ENCODE data around the gene CCDC92B.

CCDC92B gene

DNA sequence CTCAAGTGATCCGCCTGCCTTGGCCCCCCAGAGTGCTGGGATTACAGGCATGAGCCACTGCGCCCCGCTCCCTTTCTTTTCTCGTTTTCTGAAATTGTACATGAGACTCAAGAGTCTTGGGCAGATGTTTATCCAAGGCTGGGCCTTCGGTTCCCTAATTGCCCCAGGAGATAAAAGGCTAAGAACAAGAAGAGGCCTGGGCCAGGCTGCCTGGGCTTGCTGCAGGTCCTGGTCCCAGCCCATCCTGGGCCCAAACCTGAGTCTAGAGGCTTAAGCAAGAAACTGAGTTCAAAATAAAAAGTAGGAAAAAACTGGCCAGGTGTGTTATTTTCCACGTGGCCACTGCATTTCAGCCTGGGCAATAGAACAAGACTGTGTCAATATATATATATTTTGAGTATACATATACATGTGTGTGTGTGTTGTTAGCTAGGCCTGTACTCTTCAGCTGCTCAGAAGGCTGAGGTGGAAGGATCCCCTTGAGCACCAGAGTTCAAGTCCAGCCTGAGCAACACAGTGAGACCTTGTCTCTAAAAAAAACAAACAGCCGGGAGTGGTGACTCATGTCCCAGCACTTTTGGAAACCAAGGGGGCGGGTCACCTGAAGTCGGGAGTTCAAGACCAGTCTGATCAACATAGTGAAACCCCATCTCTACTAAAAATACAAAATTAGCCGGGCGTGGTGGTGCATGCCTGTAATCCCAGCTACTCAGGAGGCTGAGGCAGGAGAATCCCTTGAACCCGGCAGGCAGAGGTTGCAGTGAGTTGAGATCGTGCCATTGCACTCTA lies 31.1 kb downstream of the CCDC92B start:
- no peak for DNase-seq

DNA sequence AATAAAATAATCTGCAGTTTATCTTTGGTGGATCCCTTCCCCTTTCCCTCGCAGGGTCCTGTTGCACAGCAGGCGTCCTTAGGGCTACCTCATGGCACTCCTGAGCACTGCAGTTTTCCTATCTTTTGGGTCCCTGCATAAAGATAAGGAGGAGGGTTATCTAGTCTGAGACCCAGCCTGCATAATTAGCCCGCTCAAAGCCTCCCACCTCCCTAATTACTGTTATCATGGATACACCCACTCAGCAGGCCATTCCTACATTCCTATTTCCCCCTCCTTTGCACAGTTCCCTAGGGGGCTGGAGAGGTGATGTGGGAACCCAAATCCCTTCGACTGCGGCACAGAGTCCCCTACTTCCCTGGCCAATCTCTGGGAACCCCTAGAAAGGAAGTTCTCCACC lies 32.8 kb downstream of the CCDC92B start:
- DNase-seq: no peak

DNA sequence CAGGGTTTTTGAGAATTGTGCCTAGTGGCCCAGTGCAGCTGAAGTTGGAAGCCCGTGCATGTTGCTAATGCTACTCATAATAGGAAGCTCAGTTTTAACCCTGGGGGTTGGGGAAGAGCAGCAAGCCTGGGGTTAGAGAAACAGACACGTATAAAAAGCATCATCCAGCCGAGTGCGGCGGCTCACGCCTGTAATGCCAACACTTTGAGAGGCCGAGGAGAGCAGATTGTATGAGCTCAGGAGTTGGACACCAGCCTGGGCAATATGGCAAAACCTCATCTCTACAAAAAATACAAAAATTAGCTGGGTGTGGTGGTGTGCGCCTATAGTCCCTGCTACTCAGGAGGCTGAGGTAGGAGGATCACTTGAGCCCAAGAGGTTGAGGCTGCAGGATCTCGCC lies 35.6 kb downstream of the CCDC92B start:
- no peak for DNase-seq

DNA sequence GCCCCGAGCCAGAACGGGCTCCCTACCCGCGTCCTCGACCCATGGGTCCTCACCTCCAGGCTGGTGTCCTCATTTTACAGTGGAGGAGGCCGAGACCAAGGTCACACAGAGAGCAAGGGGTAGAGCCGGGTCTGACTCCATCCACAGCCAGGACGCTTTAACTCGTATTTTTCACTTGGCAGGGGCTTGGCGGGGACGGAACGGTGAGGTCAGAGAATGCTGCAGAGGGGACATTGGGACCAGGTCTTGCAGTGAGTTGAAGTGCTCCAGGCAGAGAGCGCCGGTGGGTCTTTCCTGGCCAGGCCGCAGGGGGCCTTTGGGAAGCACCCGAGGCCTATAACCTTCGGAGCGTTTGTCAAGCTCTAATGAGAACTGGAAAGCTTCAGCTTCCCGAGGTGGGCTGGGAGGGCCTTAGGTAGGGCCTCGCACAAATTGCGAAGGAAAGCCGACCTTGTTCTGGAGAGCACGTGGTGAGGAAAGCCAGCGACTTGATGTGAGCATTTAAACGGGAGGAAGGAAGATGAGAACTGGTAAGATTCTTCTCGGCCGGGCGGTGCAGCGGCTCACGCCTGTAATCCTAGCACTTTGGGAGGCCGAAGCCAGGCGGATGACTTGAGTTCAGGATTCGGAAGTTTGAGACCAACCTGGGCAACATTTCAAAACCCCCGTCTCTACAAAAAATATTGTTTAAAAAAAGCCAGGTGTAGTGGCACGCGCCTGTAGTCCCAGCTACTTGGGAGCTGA lies 37.0 kb downstream of the CCDC92B start:
- no peak for DNase-seq

DNA sequence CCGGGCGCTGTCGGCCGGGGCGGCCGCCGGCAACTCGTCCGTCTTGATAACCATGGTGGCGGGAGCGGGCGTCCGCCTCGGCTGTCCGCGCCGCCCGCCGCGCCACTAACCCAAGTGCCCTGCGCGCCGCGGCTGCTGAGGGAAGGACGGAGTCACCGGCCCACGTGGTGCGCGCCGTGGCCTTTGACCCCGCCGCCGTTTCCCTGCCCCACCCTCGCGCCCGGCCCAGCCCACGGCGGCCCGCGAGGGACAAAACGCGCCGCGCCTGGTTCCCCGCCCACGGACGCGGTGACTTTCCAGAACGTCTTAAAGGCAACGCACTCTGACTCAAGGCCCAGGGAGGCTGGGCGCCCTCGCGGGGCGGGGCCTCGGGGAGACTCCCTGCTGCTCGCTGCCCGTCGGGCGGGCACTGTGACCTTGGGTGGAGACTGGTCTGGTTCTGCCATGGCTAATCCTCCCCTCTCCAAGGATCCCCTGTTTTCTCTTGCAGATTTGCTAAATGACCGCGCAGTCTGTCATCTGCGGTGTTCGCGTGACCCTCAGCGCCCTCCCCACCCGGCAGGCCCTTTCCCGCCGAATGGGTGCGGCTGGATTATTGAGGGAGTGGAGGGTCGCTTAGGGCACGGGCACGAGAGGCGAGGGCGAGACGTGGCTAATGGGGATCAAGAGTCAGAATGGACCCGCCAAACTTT lies 37.7 kb downstream of the CCDC92B start, which contains the start of gene CLUH:
TSS of gene CLUH (minus strand) at position 157 of the 692 bp plus-strand sequence. CDS start at position 54, 103 bp downstream.
- peak; percentile 95 to 96 for DNase-seq

DNA sequence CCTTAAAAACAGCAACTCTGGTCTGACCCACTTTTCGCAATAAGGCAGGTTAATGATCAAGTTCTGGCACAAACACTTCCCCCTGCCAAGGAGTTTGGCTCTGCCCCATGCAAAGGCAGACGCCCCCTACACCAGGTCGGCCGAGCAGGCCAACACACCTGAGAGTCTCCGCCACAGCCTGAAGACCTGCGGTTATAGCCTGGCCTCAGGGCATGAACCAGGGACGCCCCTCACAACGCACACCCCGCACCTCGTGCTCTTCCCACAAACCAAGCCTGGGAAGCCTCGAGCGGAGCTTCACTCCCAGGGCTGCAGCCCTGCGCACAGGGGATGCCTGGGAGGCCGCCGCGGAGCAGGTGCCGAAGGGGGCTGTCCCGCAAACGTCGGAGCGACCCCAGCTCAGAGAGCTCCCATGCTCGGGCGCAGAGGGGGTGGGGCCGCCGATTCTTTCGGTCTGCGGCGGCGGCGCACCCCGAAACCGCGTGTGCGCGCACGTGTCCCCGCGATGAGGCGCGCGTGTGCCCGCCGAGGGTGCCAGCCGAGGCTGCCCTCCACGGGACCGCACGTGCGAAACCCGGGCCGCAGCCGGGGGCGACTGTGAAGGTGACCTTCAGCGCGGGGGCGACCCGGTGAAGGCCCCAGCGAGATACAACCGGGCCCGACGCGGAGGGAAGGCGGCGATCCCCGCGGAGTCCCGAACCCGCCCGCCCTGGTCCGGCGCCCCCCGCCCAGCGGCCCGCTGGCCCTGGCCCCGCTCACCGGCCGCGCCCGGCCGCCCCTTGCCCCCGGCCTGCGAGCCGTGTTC lies 38.4 kb downstream of the CCDC92B start:
- DNase-seq: peak; percentile 21 to 22

DNA sequence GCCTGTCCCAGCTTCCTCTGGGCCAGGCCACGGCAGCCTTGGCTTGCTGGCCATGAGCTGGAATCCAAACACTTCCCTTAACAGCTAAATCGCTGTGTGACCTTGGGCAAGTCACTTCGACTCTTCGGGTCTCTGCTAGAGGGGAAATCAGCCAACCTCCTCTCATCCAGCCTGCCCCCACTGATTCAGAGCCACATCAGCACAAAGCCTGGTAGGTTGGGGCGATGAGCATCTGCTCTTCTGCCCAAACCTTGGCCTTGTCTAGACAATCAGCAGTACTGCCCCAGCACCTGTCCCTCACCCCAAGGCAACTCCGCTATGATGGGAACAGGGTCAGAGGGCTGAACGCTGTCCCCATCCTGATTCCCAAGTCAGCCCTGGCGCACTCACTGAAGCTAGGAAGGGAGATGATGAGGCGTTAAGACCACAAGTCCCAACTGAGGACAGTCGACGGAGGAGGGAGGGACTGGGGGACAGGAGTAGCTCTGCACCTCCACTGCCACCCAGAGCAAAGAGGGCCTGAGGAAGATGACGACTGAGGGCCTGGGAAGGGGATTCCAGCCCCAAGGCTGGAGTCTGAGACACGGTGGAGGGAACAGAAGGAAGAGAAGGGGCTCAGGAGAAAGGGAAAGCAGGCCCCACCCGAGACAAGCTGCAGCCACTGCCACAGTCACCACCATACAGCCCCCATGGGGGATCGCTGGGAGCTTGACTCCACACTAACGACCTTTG lies 39.2 kb downstream of the CCDC92B start:
- DNase-seq: no peak

DNA sequence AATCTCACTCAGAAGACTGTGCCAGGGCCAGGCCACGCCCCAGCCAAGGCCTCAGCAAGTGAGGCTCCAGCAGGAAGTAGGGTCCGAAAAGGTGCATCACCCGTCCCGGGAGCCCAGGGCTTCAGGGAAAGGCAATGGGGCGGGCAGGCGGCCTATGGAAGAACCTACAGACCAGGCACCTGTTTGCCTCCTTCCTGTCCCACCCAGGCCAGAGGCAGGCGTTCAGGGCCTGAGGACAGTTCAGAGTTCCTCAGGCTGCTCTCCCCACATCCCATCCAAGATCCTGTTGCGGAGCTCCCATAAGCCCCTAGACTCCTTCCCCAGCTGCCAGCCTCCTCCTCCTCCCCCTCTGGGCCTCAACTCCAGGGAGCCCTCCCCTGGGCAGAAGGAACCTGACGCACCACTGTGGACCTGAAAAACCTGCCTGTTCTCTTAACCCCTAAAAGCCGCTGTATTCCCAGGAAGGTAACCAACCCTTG lies 40.2 kb downstream of the CCDC92B start:
- no peak for DNase-seq

DNA sequence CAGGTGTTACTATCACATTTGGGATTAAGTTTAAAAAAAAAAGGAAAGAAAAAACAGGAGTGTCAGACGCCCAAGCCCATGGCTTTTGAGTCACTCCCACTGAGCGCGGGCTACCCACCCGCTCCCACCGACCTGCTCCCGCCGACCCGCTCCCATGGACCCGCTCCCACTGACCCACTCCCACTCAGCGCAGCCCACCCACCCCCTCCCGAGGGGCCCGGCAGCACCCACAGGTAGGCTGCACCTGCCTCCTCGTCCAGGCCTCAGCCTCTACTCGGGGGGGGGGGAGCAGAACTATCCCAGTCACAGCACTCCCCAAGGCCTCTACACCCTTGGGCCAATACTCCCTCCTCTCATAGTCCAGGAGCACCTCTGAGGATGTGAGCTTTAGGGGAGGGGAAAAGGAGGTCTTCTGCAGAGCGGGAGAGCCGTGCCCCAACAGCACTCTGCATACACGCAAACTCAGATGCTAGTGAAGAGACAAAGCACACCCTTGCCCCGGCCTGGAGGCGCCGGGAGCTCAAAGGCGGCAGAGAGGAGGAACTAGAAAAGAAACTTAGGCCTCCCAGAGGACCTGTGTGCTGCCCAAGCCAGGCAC lies 40.8 kb downstream of the CCDC92B start:
- no peak for DNase-seq

DNA sequence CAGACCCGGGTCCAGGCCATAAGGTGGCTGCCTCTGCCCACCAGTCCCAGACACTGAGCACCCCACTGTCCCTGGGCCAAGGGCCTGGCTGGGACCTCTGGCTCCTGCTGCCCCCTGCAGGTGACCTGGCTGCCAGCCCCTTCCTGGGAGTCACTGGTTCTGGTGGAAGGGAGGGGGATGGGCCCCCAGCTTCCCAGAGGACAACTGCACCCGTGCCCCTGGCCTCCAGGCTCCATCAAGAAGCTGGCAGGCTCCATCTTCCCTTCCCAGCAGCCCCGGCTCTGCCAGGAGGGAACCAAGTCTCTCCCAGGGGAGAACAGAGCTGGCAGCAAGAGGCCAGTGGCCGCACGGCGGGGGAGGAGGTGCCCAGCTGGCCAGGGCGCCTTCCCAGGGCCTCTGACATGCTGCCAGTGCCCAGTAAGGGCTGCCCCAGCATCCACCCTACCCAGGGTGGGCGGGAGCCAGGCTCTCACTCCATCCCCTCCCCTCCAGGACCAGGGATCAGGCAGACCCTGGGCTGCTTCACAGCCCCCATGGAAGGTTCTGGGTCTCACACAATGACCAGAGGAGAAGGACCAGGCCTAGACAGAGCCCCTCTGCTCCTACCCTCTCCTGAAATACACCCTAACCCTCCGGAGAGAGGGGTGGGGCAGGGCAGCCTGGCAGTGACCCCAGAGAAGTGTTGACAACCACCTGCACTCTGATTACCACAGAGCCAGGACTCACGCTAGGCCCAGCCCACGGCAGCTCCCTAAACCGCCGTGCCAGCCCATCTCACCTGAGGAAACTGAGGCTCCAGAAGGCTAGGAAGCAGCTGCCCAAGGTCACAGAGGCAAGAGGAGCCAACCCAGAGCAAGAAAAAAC lies 41.5 kb downstream of the CCDC92B start:
- DNase-seq: no peak

DNA sequence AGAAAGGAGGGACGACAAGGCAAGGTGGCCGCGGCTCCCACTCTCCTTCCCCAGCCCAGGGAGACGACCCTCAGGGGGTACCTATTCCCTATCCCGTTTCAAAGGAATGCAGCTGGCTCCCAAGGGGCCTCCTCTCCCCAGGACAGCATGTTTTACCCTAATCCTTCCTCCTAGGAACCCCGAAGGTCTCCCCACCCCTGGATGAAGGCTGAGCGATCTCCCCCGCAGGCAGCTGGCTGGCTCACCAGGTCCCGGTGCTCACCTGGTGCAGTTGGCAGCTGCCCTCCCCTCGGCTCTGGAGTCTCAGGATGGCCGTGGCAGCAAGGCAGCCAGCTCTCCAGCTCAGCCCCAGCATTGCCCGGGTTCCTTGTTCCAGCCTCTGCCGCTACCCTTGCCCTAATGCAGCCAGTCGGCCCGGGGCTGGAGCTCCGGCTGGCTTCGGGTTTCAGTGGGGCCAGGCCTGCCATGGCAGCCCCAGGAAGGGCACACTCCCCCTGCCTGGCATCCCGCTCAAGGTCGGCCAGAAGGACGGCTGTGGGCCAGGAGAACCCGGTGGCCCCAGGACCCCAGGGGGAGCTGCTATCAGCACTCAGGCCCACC lies 42.4 kb downstream of the CCDC92B start:
- no peak for DNase-seq

DNA sequence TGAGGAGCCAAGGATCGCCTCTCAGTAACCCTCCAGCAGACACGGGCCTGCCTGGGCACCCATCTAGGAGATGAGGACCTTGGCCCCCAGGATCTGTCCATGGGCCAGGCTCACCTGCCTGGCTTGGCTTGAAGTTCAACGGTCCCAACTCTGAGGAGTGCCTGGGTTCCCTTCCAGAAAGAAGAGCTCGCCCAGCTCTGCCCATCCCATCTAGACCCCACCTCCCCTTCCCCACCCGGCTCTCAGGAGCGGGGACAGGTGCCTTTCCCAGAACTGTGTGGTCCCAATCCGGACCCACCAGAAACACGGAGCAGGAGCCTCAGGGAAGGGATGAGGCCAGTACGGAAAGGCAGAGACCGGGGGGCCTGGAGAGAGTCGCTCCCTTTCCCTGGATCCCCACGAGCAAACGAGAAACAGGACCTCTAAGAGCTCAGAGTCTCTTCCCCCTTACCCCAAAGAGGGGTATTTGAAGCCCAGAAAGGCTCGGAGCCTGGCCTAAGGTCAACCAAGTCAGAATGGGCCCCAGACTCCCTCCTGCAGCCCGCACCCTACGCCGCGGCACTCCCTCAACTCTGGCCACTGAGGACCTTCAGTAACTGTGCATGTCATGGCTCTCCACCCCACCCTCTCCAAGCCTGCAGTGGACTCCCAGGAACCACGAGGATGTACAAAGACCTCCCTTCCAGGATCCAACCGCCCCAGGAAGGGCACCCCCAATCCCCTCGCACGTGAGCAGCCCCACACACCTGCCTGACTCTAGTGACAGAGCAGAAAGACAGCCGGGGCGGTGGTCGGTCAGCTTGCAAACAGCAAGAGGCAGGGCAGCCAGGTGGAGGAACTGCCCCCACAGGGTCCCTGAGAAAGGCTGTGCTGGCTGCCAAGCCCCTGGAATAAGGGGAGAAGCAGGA lies 43.3 kb downstream of the CCDC92B start:
- no peak for DNase-seq

DNA sequence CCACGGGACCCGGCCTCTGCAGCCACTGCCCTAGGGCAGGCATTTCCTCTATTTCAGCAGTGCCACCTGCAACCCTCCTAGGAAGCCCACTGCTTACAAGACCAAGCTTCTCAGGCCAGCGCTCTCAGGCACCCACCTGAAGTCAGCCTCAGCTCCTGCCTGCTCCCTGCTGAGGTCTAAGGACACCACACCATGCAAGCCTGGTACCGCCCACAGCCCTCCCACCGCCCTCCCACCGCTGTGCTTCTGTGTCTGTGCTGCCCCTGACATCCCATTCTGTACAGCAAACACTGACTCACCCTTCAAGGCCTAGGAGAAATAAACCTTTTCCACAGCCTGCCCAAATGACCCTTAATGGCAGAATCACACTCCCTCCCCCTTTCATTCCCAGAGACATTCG lies 44.2 kb downstream of the CCDC92B start:
- no peak for DNase-seq

DNA sequence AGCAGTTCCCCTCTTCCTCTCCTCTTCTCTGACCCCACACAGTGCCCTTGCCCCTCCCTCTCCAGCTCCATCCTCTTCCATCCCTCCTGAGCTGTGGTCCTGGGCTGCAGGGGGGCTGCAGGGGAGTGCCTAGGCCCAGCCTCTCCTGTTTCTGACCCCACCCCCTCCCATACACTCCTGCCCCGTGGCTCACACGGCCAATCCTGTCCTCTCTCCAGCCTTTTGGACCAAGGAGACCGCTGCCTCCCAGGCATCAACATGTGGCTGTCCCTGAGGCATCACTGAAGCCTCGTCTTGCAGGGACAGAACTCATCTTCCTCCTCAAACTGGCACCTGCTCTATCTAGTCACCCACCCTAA lies 44.6 kb downstream of the CCDC92B start:
- no peak for DNase-seq

DNA sequence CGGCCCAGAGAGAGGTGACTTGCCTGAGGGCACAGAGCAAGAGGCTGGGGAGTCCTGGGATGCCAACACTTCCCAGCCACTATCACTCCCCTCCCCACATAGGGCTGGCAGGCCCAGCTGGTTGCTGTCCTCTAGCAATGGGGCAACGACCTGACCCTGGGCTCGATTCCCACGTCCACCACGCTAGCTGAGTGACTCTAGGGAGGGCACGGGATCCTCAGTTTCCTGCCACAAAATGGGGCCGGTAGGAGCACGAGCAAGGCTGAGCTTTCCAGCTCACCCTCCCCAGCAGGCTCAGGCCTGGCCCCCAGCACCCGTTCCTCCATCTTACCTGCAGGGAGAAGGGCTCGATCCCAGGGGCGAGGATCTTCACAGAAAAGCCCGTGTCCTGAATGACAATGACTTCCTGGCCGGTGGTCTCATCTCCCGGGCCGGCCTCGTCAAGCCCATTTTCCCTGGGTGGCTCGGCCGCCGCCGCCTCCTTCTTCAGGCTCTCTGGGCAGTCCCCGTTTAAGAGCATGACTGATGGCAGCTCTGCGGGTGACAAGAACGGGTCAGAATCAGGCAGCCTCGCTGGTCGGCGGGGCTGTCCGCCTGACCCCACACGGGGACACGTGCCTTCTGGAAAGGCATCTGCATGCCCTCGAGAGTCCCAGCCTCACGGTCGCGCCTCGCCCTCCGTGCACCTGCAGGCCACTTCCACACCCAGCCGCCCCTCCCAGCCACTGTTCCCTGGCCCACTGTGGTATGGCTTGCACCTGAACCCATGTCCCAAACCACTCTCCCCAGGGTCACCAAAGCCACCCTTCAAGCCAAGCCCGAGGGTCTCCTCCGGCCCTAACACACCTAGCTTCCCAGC lies 45.2 kb downstream of the CCDC92B start:
- no peak for DNase-seq

DNA sequence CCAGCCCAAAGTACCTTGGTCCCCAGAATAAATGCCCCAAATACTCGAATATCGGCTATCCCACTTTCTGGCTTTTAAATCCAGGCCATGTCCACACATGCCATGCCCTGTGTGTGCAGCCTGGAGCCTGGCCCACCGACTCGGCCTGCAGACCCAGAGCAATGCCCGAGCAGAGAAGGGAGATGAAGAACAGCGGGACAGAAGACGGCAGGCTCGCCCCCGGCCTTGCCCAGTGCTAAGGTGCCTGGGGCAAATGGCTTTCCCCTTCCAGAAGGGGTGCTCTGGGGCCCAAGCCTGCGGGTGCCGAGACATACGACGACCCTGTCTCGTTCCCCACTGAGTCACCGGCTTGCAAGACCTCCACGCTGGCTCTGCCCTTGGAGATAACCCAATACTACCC lies 45.8 kb downstream of the CCDC92B start:
- DNase-seq: no peak

DNA sequence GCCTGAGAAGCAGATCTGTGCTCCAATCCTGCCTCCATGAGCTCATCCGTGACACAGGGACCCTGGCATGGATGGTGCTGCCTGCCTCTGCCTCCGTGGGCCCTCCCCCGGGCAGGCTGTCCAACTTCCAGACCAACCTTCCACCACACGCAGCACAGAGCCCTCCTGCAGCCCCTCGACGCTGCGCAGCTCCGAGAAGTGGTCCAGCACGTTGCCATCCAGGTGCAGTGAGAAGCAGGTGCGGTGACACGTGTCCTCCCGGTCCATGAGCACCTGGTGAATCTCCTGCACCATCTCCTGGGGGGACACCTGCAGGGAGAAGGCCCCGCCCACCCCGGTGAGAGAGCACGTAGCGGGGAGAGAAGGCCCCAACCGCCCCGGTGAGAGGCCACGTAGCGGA lies 46.3 kb downstream of the CCDC92B start:
- DNase-seq: no peak
